ENCODE data around the gene CENPT.

DNA sequence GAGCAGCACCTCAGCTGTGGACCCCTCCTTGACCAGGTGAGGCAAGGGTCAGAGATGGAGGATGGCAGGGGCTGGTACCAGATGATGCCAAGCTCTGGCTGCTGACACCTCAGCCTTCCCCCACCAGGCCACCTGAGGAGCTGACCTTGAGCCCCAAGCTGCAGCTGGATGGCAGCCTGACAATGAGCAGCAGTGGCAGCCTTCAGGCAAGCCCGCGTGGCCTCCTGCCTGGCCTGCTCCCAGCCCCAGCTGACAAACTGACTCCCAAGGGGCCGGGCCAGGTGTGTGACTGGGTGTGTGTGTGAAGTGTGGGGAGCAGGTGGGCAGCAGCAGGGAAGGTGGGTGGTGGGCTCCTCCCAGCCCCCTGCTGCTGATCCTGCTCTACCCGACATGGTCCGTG is 32.4 kb upstream of the CENPT start:
- no peak for TF ChIP-seq POLR2A (IDR thresholded peaks at IDR 0.05; ENCODE audit: extremely low read depth, insufficient read length)
- TF ChIP-seq, protein P1, sequence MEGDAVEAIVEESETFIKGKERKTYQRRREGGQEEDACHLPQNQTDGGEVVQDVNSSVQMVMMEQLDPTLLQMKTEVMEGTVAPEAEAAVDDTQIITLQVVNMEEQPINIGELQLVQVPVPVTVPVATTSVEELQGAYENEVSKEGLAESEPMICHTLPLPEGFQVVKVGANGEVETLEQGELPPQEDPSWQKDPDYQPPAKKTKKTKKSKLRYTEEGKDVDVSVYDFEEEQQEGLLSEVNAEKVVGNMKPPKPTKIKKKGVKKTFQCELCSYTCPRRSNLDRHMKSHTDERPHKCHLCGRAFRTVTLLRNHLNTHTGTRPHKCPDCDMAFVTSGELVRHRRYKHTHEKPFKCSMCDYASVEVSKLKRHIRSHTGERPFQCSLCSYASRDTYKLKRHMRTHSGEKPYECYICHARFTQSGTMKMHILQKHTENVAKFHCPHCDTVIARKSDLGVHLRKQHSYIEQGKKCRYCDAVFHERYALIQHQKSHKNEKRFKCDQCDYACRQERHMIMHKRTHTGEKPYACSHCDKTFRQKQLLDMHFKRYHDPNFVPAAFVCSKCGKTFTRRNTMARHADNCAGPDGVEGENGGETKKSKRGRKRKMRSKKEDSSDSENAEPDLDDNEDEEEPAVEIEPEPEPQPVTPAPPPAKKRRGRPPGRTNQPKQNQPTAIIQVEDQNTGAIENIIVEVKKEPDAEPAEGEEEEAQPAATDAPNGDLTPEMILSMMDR (IDR thresholded peaks at IDR 0.05; ENCODE audit: low read depth, low read length): no peak
- TF ChIP-seq, protein P2, sequence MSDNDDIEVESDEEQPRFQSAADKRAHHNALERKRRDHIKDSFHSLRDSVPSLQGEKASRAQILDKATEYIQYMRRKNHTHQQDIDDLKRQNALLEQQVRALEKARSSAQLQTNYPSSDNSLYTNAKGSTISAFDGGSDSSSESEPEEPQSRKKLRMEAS (IDR thresholded peaks at IDR 0.05; ENCODE audit: low read depth, low read length): no peak

Measured in NB4 (cell line).